Stimulated activated CD8-positive, alpha-beta memory T cell treated with anti-CD3 and anti-CD28 coated beads, Interleukin-4, amount 100 ng/mL, for 1 hour (primary cell): ENCODE data around the gene TPM2.

Experiments used
- DNase-seq, 2 donors: peaks; one replicate each; pipeline ENCODE4 v3.0.0-alpha.2; 2020; ENCODE audit warnings: low read depth in 2 of 2, low spot score in 1 of 2

TPM2 gene

DNA sequence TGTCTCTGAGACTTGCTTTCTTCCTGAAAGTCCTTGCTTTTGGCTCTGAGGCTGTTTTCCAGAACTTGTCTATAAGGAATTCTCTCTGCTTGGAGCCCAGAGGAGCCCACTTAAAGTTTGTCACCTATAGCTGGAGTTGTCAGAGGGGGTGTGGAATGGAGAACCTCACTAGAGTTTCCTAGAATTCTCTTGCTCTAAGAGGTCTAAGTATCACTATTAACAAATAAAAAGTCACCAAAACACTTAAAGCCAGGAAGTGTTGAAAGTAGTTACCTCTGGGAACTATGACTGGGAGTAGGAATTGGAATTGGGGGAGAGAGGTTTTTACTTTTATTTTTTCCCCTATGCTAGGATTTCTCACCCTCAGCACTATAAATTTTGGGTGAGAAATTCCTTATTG, 54.0 kb downstream of the TPM2 start:
- no peak for DNase-seq
